NCI-H2029 (cell line): ENCODE measurements around the gene KDM1A.

ENCODE experiments used
- DNase-seq: peaks from one replicate; lab custom pipeline; 2025; lab: John Stamatoyannopoulos, UW

Gene KDM1A

GRCh38 chr1:23013657-23014056, 5.6 kb upstream of the KDM1A start:
- DNase-seq = peak; percentile 91

- no peak for DNase-seq
Observed at GRCh38 chr1:23018661-23019093, 591 bp upstream of the KDM1A start.

DNA sequence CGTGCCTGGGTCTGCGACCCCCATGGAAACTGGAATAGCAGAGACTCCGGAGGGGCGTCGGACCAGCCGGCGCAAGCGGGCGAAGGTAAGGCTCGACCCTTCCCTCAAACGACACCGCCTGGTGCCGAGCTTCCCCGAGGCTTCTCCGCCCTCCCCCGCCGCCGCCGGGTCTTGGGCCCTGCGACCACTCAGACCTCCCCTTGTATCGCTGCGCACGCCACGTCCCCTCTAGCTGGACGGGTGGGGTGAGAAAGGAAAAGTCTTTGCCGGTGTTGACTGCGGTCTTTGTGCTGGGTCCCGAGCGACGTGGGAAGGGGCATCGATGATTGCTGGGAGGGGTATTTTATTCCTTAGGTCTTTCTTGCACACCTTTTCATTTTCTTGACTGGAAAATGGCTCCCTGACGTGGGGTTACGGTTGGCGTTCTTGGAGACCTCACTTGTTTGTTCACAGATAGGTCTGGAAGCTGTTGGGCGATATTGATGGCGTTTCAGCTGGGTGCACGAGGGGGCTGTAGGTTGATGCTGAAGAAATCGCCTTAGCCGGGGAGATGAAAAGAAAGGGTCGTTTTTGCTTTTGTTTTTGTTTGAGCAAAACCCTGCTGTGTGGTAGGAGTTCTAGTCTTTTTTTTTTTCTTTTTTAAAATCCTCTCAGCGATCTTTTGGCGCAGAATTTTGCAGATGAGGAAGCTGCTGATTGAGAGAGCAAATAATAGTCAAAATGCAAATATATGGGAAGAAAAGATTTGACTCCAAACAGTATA, 776 bp downstream of the KDM1A start:
- DNase-seq = no peak

GRCh38 chr1:23020706-23021405, 1.6 kb downstream of the KDM1A start:
- no peak for DNase-seq

DNA sequence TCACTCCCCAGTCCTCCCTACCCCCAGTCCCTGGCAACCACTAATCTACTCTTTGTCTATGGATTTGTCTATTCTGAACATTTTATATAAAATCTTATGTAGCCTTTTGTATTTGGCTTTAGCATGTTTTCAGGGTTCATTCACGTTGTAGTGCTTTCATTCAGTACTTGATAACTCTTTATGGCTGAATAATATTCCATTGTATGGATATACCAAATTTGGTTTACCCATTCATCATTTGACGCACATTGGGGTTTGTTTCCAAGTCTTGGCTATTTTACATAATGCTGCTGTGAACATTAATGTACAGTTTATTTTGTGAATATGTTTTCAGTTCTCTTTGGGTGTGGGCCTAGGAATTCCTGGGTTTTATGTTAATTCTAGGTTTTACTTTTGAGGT, 2.6 kb downstream of the KDM1A start:
- no peak for DNase-seq

DNA sequence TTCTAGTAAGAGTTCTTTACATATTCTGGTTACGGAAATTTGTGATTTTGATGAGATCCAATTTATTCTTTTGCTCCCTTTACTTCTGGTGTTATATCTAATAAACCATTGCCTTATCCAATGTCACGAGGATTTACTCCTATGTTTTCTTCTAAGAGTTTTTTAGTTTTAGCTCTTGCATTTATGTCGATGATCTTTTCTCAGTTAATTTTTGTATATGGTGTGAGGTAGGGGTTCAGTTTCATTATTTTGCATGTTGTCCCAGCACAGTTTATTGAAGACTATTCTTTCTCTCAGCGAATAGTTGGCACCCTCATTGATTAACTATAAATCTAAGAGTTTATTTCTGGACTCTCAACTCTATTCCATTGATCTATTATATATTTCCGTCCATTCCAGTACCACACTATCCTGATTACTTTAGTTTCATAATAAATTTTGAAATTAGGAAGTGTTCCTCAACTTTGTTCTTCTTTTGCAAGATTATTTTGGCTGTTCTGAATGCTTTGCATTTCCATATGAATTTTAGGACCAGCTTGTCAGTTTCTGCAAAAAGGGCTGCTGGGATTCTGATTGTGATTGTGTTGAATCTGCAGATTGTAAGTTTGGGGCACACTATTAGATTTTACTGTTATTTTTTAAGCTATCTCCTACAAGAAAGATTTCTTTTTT, 4.0 kb downstream of the KDM1A start:
- DNase-seq = no peak

DNA sequence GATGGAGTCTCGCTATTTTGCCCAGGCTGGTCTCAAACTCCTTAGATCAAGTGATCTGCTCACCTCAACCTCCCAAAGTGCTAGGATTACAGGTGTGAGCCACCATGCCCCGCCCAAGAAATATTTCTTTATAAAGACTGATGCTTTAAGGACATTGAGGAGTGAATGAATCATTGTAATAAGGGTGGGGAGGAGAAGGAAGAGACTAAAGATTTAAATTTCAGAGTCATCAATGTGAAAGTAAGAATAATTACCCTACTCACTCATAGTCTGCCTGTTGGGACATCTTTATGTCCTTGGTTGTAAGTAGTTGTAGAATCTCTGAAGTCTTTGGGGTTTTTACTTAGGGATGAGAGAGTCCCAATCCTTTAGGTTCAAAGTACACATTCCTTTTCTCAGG, 7.3 kb downstream of the KDM1A start:
- DNase-seq = no peak

GRCh38 chr1:23027352-23027907, 8.2 kb downstream of the KDM1A start:
- no peak for DNase-seq

GRCh38 chr1:23029337-23029736, 10.1 kb downstream of the KDM1A start:
- DNase-seq = no peak

DNA sequence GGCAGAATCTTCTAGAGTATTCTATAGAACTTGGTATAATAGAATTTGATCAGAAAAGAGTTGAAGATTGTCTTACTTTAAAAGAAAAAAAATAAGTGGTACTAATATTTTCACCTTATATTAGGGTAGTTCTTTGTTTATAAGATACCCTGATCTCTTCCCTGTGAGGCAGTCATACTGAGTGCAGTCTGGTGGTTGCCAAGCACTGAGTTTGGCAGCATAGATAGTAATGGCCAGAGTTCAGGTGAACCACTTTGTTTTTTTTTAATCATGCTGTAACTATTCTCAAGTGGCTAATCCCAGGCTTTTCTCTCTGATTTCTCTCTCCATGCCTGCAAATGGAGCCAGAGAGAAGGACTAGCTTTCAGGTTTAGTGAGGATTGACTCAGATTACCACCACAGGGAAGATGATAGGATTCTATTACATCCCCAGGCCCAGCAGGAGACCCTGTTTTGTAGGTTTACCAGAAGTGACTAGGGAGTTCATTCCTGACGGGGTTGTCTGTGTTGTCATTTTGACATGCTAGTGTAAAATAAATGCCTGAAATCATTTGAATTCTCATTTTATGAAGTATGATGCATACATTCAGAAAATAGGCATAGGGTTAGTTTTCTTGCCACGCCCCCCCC, 16.7 kb downstream of the KDM1A start:
- no peak for DNase-seq

DNA sequence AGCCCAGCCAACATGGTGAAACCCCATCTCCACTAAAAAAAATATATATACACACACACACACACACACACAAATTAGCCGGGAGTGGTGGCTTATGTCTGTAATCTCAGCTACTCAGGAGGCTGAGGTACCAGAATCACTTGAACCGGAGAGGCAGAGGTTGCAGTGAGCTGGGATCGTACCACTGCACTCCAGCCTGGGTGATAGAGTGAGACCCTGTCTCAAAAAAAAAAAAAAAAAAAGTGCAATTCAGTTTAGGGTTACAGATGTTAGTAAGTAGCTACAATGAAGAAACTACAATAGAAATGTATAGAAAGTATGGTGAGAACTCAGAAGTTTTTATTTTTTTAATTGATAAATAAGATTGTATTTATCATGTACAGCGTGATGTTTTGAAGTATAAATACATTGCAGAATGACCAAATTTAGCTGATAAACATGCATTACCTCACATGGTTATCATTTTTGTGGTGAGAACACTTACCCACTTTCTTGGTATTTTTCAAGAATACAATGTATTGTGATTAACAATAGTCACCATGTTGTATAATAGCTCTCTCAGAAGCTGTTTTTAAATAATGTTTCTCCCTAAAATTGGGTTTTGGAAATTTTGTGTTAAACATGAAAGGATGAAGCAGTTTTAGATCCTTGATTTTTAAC, 17.9 kb downstream of the KDM1A start:
- DNase-seq = no peak

- no peak for DNase-seq
Observed at GRCh38 chr1:23039308-23039826, 20.1 kb downstream of the KDM1A start.

- DNase-seq = no peak
Observed at GRCh38 chr1:23040509-23040908, 21.2 kb downstream of the KDM1A start.

GRCh38 chr1:23044035-23044434, 24.8 kb downstream of the KDM1A start:
- no peak for DNase-seq

DNA sequence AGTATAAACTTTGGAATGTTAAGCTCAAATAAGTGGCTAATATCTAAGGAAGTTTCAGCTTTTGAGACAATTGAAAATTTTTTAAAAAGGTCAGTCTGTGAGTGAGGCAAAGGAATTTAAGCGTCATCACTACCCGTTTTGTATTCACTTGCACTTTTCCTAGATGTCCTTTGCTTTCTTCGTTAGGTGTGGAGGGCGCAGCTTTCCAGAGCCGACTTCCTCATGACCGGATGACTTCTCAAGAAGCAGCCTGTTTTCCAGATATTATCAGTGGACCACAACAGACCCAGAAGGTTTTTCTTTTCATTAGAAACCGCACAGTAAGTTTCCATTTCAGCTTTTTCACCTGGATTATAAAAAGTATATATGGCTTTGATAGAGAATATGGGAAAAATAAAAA, 30.9 kb downstream of the KDM1A start:
- DNase-seq = no peak

GRCh38 chr1:23051290-23051909, 32.1 kb downstream of the KDM1A start:
- no peak for DNase-seq

DNA sequence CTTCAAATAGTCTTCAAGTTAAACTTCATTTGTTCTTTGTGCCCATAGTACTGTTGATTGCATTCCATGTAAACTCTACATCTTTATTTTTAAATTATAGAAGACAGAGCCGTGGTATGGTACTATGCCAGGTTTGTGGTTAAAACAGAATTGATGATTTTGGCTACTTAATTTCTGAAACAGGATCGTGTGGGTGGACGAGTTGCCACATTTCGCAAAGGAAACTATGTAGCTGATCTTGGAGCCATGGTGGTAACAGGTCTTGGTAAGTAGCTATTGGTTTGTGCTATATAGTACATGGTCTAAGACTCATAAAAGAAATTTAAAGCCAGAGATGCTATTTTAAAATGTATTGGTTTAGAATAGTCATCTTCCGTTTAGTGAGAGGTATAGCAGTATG, 38.0 kb downstream of the KDM1A start:
- no peak for DNase-seq

DNA sequence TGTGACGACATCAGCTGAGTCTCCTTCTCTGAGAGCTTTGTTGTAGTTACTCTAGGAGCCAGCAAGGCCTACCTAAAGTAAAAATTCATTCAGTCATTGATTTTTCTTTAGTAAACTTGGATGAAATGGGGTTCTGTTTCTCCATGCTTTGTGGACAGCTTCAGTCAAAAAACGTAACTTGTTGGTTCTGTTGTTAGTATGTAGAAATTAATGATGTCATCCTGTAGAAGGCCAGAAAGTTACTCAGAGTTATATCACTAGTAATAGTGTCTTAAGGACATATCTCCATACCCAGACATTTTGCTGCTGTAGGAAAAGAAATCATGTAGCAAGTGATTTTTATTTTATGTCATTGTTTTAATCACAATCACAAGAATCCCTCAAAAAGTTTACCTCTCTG, 43.0 kb downstream of the KDM1A start:
- DNase-seq = no peak

GRCh38 chr1:23065385-23065784, 46.1 kb downstream of the KDM1A start:
- DNase-seq = no peak

DNA sequence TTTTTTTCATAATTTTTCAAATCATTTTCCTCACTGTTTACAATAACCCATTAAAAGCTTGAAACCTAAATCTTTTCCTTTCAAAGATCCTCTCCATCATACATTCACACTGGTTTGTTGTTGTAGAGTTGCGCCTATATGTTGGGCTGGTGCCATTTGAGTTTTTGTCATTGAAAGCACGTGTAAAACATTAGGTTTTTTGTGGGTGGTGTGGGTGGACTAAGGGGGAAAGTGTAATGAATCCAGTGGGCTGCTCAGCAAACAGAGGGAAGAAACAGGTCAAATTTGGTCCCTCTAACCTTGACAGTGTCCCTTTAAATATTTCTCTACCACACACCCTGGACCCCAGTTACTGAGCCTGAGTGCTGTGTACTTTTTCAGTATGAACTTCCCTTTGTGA, 46.8 kb downstream of the KDM1A start:
- no peak for DNase-seq

DNA sequence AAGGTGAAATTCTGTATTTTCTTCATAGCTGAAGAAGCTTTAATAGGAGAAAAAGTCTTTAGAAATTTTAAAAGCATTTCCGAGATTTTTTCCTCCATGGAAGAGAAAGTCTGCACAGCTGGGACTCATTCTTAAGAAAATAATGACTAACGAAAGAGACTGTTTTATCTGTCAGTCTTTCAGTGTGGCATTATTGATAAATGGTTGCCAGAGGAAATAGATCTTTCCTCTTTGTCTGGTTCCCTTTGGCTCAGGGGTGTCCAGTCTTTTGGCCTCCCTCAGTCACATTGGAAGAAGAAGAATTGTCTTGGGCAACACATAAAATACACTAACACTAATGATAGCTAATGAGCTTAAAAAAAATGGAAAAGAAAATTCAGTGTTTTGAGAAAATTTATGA, 49.9 kb downstream of the KDM1A start:
- no peak for DNase-seq
